ENCODE results near the gene RCSD1.

Gene RCSD1

DNA sequence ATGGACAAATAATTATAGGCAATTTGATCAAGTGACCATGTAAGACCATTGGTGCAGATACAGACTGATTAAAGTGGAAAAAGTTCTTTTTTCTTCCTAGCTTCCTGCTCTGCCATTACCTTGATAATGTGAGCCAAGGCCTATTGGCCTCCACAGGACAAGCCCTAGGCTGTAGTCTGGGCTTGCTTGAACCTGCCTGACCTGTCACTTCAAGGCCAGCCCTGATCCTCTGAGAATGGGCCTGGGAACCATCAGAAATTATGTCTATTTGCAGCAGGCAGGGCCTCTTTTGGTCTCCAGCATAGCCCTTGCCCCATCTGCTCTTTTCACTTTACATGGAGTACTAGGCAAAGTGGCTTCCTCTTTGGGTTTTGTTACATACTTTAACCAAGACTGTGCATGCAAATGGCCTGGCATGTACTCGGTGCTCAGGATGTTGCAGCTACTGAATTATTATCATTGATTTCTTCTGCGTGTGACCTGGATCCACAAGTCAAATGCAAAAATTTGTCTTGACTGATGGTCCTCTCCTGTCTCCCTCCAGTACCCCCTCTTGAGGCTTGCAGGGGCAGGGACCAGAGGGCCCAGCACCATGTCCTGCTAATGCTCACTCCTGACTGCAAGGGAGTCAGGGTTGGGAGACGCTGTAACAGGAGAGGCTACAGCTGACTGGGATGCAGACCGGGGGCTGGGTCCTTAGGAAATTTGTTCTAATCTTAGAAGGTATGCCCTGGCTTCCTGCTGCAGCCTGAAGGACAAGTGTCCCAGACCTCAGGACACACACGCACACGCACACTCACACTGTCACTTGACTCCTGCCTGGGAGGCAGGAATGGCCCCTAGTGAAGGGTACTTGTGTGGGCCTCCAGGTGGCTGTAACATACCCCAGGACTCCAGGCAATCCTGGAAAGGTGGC lies 39.4 kb downstream of the RCSD1 start:
- DNase-seq: no peak

GRCh38 chr1:167670563-167670962 lies 40.5 kb downstream of the RCSD1 start:
- DNase-seq: no peak

DNA sequence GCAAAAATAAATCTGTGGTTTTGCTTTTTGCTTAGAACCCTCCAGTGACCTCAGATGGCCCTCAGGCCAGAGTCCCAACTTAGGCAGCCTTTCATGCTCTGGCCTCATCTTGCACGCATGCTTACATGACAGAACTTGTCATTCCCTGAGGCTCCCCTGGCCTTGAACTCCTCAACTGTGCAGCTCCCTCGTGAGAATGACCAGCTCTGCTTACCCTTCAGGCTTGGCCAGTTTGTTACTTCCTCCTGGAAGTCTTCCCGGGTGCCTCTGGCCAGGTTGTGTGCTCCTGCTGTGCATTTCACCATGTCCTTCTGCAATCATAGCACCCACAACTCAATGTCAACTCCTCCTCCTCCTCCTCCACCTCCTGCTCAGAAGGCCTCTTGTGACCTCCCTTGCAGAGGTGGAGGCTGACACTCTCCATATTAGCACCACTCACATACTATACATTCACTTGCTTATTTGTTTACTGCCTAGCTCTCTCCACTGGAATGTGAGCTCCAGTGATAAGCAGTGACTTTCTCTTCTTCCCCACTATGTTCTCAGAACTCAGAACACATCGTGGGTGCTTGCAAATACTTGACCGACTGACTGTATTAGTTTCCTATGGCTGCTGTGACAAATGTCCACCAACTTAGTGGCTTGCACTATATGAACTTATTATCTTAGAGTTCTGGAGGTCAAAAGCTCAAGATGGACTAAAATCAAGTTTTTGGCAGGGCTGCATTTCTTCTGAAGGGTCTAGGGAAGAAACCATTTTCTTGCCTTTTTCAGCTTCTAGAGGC lies 41.9 kb downstream of the RCSD1 start:
- DNase-seq: no peak

- DNase-seq: no peak
Measured at GRCh38 chr1:167672831-167673230, 42.8 kb downstream of the RCSD1 start.

DNA sequence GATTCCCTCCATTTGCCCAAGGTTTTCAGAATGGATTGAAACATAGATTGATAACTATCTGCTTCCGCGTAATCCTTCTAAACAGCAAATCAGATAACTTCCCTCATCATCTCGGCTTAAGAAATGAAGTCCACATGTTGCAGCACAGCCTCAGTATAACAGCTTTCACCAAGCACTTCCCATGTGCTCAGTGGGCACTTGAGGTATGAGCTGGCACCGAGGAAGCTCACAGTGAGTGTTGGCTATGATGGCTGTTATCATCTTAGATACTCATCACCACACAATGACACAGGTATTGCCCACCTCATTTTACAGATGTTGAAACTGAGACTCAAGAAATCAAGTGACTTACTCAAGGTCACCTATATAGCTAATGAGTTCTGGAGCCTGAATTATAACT lies 43.2 kb downstream of the RCSD1 start:
- no peak for DNase-seq

- no peak for DNase-seq
Measured at GRCh38 chr1:167674156-167674555, 44.1 kb downstream of the RCSD1 start.

- no peak for DNase-seq
Measured at GRCh38 chr1:167675440-167675839, 45.4 kb downstream of the RCSD1 start.

GRCh38 chr1:167676205-167676915 lies 46.3 kb downstream of the RCSD1 start:
- no peak for DNase-seq

DNA sequence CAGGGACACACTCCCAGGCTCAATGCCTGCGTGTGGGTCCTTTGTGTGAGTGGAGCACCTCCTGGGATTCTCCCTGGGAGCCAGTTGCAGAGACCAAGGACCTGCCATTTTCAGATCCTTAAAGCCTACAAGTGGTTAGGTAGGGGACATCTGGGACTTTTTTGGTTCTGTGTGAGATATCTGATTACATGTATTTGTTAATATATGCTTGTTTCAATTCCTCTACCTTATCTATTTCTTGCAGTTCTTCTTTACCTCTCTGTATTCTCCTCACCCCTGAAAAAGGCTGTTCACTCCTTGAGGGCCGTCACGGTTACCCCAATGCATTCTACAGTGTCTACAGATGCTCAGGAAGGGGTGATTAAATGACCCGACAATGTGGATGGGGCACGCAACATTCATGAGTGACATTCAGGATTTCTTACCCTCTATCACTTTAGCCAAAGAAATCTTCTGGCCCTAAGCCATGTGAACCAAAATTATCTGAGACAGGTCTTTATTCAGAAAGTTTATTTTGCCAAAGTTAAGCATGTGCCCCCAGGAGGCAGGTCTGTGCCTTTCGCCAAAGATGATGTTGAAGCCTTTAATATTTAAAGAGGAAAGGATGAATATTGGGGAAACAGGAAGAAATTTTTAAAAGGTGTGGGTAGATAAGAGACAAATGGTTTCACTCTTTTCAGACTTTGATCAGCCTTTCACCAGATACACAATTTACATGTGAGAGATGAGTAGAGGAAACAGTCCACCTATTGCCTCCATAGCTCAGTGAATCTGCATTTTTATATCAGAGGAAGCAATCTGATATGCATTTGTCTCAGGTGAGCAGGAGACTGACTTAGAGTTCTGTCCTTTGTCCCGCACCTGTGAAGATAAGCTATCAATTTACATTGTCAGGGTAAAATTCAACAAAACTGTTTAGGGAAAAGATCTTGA lies 47.1 kb downstream of the RCSD1 start:
- DNase-seq: no peak

DNA sequence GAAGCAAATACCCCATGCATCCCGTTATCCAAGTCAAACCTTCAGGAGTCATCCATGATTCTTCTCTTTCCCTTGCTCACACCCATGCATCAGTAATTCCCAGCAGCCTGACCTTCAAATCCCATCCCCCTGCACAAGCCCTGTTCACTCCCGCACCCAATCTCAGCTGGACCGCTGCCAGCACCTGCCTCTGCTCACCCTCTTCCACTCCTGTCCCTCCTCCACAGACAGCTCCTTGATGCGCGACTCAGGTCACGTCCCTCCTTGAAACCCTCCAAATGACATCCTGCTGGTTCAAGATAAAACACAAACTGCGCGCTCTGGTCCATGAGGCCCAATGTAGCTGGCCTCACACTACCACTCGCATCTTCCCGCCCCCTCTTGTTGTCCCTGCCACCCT lies 48.4 kb downstream of the RCSD1 start:
- DNase-seq: no peak

- no peak for DNase-seq
Measured at GRCh38 chr1:167678838-167679237, 48.8 kb downstream of the RCSD1 start.

- no peak for DNase-seq
Measured at GRCh38 chr1:167679714-167680113, 49.7 kb downstream of the RCSD1 start.

- no peak for DNase-seq
Measured at GRCh38 chr1:167681024-167681423, 51.0 kb downstream of the RCSD1 start.

- no peak for DNase-seq
Measured at GRCh38 chr1:167681451-167682098, 51.5 kb downstream of the RCSD1 start.

- no peak for DNase-seq
Measured at GRCh38 chr1:167683226-167683625, 53.2 kb downstream of the RCSD1 start.

DNA sequence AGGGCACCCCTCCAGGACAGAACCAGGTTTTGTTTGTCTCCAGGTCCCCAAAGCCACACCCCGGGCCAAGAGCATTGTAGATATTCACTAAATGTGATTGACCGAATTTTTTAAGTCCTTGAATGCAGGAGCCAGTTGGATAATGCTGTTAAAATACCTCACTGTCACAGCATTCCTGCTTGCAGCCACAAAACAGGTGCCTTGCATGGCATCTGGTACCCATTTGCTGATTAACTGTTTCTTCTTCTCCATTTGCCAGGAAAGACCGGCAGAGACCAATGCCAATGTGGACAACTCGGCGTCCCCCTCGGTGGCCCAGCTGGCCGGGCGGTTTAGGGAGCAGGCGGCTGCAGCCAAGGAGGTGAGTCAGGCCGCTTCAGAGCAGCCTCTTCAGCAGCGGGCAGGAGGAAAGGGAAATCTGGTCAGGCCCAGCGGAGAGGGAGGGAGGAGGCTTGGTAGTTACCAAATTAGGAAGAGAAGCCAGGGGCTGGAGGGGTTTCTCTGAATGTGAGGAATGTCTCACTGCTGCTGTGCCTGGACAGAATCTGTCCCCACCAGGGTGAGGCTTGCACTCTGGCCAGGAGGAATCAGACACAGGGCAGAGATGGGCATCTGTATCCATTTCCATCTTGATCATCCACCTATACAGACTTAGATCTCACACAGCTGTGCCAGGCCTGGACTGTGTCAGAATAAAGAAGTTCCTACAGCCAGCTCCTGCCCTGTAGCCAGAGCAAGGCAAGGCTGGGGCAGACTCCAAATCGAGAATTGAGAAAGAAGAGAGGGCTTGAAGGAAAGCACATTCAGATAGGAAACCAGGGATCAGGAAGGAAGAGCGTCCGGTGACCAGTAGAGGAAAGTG lies 53.8 kb downstream of the RCSD1 start:
- no peak for DNase-seq

DNA sequence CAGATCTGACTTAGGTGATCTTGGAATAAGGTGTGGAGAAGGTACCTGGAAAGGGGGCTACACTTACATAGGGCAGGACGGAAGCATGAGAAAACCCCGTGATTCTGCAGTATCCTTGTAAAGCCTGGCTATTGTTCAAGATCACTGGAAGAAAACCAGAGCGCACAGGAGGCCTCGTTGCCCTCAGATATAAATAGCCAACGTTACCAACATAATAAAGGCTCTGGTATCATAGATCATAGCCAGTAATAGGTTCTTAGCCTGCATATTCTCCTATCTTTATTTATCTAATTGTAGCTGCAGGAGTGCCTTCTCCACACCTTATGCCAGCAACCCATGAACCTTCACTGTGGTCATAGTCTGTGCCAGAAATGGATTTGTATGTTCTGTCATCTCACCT lies 55.8 kb downstream of the RCSD1 start:
- DNase-seq: no peak

GRCh38 chr1:167687919-167688519 lies 58.0 kb downstream of the RCSD1 start:
- peak; percentile 77 for DNase-seq

GRCh38 chr1:167689567-167689920 lies 59.5 kb downstream of the RCSD1 start:
- DNase-seq: no peak

DNA sequence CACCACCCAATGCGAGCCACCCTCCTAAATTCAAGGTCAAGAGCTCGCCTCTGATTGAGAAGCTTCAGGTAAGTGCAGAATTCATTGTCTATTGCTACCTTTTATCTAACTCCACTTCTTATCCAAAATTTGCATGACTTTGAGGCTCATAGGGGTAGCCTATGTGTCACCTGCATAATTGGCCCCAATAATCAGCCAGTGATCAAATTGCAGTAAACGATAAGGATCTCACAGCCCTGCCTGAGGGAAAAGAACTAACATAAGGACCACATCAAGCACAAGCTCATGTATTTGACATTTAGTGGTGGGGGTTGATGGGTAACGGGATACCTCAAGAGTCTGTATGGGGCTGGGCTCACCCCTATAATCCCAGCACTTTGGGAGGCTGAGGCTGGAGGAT lies 60.0 kb downstream of the RCSD1 start:
- no peak for DNase-seq

Measured in activated naive CD4-positive, alpha-beta T cell treated with anti-CD3 and anti-CD28 coated beads, Interleukin-2, amount 50 U/mL, for 16 hours (primary cell).